Prostate gland (tissue), 2 donors: ENCODE data around the gene SH3TC2. TPM values are rescaled to one million over a fixed set of nuclear protein-coding genes. Genes with fewer than 3 reads are reported as not detected.

Source experiments
- DNase-seq: peaks from one replicate; pipeline ENCODE4 v3.0.0-alpha.2; 2019; ENCODE audit warnings: low spot score
- H3K27ac ChIP-seq, 2 donors: fragments of 200-600 bp; sonication (generic); 2 replicates each; pipeline ENCODE4 v1.5.1; 2017 to 2019
- H3K27me3 ChIP-seq: fragments of 200-600 bp; sonication (generic); replicated peaks from 2 replicates; pipeline ENCODE4 v1.5.1; 2019; ENCODE audit not compliant: insufficient read depth
- H3K36me3 ChIP-seq, 2 donors: fragments of 200-600 bp; sonication (generic); 1 replicate in 1 of 2; 2 replicates in 1 of 2; pipeline versions ENCODE4 v1.5.1 to v1.8.1; 2017 to 2019
- H3K4me1 ChIP-seq: fragments of 200-600 bp; sonication (generic); replicated peaks from 2 replicates; pipeline ENCODE4 v1.5.1; 2019
- H3K4me3 ChIP-seq, 2 donors: fragments of 200-600 bp; sonication (generic); 2 replicates each; pipeline ENCODE4 v1.5.1; 2017 to 2019
- H3K9me3 ChIP-seq: fragments of 200-600 bp; sonication (generic); 2 replicates; pipeline ENCODE4 v1.5.1; 2017
- CTCF ChIP-seq, 4 experiments: fragments of 200-600 bp in 2 of 4; fragments of 450-650 bp in 2 of 4; sonication (generic) in 2 of 4; IDR thresholded peaks; 1 replicate in 3 of 4; 2 replicates in 1 of 4; pipeline ENCODE4 v1.5.1; 2016 to 2019; ENCODE audit warnings: antibody characterized with exemption in 4 of 4, mild to moderate bottlenecking in 2 of 4, moderate library complexity in 2 of 4
- POLR2A ChIP-seq: fragments of 450-650 bp; IDR thresholded peaks from one replicate; pipeline ENCODE4 v1.6.1; 2016; ENCODE audit warnings: antibody characterized with exemption, mild to moderate bottlenecking
- POLR2AphosphoS5 ChIP-seq: sonication (generic); formaldehyde crosslinking; IDR thresholded peaks from one replicate; pipeline ENCODE4 v1.6.1; 2017; ENCODE audit warnings: antibody characterized with exemption
- WGBS: methylation state at CpG from one replicate; pipeline ENCODE4 v1.1.5; 2018; 5-methylcytosine and 5-hydroxymethylcytosine counted together
- intact Hi-C: fragments of 100-400 bp; cut with DNase I; formaldehyde crosslinking; loops from one replicate; pipeline ENCODE4 v1.14.2; 2022
- total RNA-seq, 2 donors: library from RNA; depleted of rRNA; stranded (reverse); fragments of >200 nt; gene quantifications; one replicate each; pipeline ENCODE4 v1.1.0, GENCODE V29; 2016

SH3TC2 gene
- total RNA-seq, 2 donors from 2014 or later, result 6.2 to 69.1 TPM

- intact Hi-C loops, result no loop called here
- no peaks in the 10 kb centered on the region for H3K4me1 ChIP-seq
- H3K27ac ChIP-seq, result peak overlapping the region; percentile 13 to 38
- no peaks in the 10 kb centered on the region for H3K36me3 ChIP-seq
- no peaks in the 10 kb centered on the region for H3K27me3 ChIP-seq
- 32% methylated on average over 3 of the region's 3 CpGs for WGBS
- no peaks in the 10 kb centered on the region for H3K9me3 ChIP-seq
- DNase-seq, result no peak
- H3K4me3 ChIP-seq, result no peak overlapping the region
- TF ChIP-seq POLR2AphosphoS5 (peak; percentile 19), POLR2A (no peak), CTCF (IDR thresholded peaks at IDR 0.05) (no peak)
Measured at GRCh38 chr5:149062371-149063016, 368 bp downstream of the SH3TC2 start.

DNA sequence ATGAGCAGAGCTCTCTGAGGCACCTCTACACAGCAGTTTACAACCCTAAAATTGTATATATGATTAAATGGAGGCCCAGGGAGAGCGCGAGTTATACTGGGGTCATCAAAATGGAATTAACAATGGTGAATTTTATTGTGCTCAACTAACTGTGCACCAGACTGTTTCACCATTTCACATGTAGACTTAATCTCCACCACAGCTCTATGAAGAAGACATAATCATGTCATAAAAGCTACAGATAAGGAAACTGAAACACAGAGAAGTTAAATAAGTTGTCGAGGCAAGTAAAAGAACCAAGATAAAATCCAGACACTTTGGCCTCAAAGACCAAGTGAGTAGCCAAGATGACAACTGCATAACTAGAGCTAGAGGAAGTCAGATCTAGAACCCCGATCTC lies 1.5 kb downstream of the SH3TC2 start:
- no peaks in the 10 kb centered on the region for H3K4me1 ChIP-seq
- no peak for DNase-seq
- no peaks in the 10 kb centered on the region for H3K36me3 ChIP-seq
- intact Hi-C loops, result no loop called here
- 88% methylated on average over 4 of the region's 4 CpGs for WGBS
- no peaks in the 10 kb centered on the region for H3K27me3 ChIP-seq
- no peak for TF ChIP-seq CTCF (IDR thresholded peaks at IDR 0.05)
- no peak for TF ChIP-seq POLR2AphosphoS5
- TF ChIP-seq POLR2A, result no peak
- no peak overlapping the region for H3K27ac ChIP-seq
- H3K9me3 ChIP-seq, result no peaks in the 10 kb centered on the region
- no peak overlapping the region for H3K4me3 ChIP-seq

GRCh38 chr5:149060325-149060724 lies 2.5 kb downstream of the SH3TC2 start:
- Histone ChIP-seq H3K4me3 (no peak overlapping the region), H3K36me3 (no peaks in the 10 kb centered on the region), H3K9me3 (no peaks in the 10 kb centered on the region), H3K4me1 (no peaks in the 10 kb centered on the region), H3K27me3 (no peaks in the 10 kb centered on the region), H3K27ac (no peak overlapping the region)
- TF ChIP-seq CTCF (IDR thresholded peaks at IDR 0.05), result no peak
- no peak for TF ChIP-seq POLR2A
- no peak for TF ChIP-seq POLR2AphosphoS5
- 0% methylated on average over 1 of the region's 1 CpG for WGBS
- no peak for DNase-seq
- intact Hi-C loops, result no loop called here

DNA sequence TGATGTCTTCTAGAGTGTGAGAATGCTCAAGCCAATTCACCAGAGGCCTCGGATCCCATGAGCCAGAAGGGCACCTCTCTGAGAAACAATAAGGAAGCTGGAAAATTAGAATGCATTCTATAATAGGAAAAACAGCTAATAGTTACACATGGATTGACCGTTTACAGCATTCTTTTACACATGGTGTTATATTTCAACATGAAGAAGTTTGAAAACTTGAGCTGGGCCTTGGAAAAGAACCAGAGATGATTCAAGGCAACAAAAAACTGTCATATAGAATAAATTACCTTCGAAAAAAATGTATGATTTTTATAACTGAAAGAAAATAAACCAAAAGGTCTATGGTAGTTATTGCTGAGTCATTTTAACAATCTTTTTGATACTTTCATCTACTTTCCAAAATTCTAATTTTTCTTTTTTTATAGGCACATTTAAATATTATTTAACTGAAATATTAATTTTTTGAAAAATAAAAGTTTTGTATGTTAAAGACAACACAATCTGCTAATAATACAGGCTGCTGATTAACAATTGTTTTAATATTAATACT lies 6.2 kb downstream of the SH3TC2 start:
- TF ChIP-seq POLR2AphosphoS5, result no peak
- 61% methylated on average over 3 of the region's 3 CpGs for WGBS

DNA sequence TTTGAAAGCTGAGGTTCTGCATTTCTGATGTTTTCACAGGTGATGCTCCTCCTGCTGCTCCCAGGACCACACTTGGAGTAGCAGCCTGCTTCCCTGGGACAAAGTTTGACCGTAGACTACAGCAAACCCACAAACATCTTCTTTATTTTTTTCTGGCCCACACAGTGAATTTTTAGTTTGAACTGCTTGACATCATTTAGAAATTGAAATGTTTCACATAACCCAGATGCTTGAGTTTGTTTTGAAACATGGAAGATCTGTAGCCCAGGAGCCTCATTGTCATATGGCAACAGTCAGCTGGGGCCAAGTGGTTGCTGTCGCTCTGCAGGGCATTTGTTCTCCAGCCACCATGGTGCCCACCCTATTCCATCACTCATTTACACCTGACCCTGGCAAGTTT lies 8.4 kb downstream of the SH3TC2 start:
- 90% methylated on average over 2 of the region's 2 CpGs for WGBS
- intact Hi-C loops, result no loop called here
- no peaks in the 10 kb centered on the region for H3K9me3 ChIP-seq
- no peaks in the 10 kb centered on the region for H3K27me3 ChIP-seq
- TF ChIP-seq CTCF (IDR thresholded peaks at IDR 0.05) (no peak), POLR2A (no peak), POLR2AphosphoS5 (no peak)
- no peak overlapping the region for H3K27ac ChIP-seq
- no peak overlapping the region for H3K4me3 ChIP-seq
- H3K4me1 ChIP-seq, result no peaks in the 10 kb centered on the region
- DNase-seq, result no peak
- no peaks in the 10 kb centered on the region for H3K36me3 ChIP-seq

More for the DNA sequence above, 6.2 kb downstream of the SH3TC2 start:
- Histone ChIP-seq H3K4me1 (no peaks in the 10 kb centered on the region), H3K4me3 (no peak overlapping the region), H3K36me3 (no peaks in the 10 kb centered on the region), H3K9me3 (no peaks in the 10 kb centered on the region), H3K27ac (no peak overlapping the region), H3K27me3 (no peaks in the 10 kb centered on the region)
- no peak for DNase-seq
- intact Hi-C loops, result no loop called here
